ENCODE results near the gene ZDHHC16.

ZDHHC16 gene

DNA sequence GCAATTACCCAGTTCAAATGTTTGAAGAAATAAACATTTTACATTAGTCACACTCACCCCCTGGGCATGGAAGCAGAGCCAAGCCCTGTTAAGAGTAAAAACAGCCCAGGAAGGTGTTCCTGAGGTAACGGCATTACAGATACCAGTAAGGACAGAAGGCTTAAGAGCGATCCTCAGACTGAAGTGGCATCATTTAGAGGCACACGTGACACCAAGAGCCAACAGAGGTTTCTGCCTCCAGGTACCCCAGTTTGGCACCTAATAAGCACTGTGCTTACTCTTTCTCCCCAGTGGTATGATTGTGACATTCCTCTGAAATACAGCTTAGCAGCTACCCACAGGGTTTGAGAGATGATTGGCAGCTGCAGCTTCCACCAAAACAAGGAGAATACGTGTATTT lies 35.1 kb downstream of the ZDHHC16 start:
- no peak for DNase-seq

DNA sequence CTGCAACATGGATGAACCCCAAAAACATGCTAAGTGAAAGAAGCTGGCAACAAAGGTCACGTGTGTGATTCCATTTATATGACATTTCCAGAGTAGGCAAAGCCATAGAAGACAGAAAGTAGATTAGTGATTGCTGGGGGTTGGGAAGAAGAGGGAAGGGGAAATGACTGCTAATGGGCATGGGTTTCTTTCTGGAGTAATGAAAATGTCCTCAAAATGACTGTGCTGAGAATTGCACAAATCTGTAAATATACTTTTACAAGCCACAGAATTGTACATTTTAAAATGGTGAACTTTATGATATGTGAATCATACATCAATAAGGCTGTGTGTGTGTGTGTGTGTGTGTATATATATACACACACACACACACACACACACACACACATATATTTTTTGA lies 36.4 kb downstream of the ZDHHC16 start:
- no peak for DNase-seq

DNA sequence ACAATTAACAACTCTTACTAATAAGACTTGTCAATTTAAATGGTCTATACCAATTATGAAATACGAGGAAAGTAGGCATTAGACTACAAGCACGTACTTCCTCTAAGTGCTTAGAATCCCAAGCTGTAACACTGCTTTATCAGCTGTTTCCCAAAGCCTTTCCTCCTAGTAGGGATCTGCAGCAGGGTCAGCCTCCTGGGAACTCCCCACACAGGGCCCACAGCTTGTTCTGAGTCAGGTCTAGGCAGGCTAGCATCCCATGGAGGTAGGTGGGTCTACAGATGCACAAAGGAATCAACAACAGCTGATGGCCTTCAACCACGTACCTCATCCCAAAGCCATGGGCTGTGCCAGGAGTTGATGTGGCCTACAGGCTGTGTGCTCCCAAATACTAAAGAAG lies 37.5 kb downstream of the ZDHHC16 start:
- no peak for DNase-seq

DNA sequence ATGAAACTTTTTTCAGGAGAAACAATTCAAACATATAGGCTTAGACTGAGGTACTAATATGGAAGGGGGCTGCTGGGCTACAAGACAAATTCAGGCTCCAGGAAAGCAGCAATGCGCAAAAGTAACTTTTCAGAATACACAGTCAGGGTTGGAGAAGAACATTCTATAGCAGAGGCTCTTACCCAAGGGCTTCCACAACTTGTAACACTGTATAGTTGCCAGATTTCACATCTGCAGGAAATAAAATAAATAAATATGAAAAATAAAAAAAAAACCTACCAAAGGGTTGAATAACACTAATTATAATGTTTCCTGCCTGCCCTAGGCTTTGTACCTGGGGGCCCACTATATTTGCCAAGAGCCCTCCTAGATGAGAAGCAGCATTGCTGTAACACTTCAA lies 37.9 kb downstream of the ZDHHC16 start:
- DNase-seq = no peak

DNA sequence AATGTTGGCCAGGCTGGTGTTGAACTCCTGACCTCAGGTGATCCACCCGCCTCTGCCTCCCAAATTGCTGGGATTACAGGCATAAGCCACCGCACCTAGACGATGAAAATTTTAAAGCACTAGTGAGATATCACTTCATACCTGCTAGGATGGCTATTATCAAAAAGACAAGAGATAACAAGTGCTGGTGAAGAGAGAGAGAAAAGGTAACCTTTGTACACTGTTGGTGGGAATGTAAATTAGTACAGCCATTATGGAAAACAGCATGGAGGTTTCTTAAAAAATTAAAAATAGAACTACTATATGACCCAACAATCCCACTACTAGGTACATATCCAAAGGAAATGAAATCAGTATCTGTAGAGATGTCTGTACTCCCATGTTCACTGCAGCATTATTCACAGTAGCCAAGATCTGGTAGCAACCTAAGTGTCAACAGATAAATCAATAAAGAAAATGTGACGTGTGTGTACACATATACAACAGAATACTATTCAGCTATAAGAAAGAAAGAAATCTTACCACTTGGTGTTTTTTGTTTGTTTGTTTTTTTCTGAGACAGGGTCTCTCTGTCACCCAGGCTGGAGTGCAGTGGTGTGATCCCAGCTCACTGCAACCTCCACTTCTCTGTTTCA lies 39.8 kb downstream of the ZDHHC16 start:
- no peak for DNase-seq

DNA sequence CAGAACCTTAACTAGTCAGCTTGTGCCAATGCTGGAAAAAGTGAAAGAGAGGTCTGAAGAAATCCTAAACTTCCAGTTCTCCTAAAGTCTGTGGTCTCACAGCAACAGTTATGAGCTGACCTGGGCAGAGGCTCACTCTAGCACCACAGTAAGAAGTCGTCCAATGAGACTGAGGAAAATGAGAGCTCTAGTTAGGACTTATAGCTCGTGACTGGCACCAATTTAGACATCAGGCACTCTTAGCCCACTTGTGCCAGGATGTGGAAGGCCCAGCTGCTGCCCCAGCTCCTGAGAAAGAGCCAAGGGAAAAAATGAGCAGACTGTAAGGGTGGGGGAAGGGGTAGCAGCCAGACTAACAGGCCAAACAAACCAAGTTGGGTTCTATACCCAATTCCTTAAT lies 44.6 kb downstream of the ZDHHC16 start:
- no peak for DNase-seq

DNA sequence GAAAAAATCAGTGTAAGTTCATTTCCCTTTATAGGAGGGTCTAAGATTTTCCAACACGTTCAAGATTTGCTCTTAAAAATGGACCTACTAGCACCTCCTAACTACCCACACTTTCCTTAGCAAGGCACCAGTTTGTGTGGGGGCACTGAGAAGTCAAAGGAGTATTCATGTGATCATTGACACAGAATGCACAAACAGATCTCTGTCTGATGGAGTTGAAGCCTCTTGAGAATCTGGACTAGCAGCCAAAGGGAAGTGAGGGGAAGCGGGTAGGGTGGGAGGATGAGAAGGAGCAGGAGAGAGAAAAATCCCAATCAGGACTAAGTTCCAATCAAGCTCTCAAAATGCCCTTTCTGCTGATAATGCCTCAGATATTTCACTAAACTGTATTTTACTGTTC lies 48.2 kb downstream of the ZDHHC16 start:
- no peak for DNase-seq

DNA sequence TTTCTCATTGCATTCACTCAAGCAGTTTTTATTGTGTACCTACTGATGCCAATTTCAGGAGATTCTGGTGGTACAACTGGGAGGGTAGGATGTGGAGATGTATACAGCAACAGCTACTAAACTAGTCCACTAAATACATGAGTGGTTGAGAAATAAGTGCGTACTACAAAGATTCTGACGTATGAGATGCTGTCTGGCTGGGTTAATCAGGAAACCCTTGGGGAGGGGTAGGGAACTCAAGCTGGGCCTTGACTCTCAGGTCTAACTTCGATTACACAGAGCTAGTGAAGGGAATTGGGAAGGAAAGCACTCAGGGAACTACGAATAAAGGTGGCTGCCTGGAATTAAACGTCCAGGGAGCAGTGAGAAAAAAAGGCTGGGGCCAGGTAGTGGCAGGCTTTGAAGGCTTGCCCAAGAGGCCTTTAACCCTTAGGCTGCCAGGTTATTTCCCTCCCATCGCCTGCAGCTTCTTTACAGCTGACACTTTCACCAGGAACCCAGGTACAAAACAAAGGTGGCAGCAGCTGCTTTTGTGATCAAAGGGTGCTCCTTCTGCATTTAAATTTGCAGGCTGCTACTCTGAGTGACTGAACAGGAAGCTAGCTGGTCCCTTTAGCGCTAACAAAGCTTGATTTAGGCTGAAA lies 49.0 kb downstream of the ZDHHC16 start:
- no peak for DNase-seq

DNA sequence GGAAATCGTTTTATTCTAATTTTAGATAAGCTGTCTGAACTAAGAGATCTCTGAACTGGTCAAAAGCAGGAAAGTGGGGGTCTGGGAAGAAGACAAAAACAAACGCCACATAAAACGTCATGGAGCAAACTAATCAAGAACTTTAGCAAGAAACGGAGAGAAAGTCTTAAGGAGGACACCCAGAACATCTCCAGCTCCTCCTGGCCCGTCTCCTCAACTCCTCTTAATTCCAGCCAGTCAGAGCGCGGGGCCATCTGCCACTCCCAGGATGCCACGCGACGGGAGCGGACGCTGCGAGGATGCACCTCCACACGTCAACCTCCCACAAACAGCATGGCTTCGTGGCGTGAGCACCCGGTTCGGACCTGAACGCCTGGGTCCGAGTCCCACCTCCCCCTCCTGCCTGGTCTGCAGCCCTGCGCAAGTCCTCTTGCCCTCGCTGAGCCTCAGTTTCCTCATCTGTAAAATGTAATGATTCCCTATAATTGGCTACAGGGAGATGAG lies 51.6 kb downstream of the ZDHHC16 start:
- DNase-seq = peak; percentile 85 to 90

DNA sequence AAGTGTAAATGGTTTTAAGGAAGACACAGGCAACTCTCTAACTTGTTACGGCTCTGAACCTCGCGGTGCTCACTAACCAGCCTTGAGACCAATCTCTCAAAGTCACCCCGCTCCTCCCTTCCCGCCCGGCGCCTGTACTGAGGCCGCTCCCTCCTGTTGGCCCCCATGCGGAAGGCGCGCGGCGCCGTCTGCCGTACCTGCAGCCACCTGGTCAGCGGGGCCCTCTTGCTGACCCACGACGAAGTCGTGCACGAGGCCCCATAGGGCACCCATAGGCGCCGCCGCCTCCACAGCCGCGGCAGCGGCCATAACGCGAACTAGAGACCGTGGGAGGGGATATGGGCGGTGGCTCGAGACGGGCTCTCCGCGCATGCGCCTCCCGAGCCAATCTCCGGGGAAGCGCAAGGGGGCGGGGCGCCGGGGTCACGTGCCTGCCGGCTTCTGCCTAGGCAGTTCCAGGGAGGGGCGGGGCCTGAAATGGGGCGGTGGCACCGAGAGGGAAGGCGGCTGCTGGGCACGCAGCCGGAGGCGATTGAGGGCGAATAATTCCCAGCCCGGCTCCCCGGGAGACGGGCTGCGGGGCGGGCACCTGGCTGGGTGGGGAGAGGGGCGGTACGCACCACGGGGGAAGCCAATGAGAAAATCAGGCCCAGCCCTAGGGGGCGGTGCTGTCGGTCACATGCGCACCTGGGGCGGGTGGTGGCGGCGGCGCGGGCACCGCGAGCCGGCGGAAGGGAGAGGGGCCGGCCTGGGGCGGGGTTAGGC lies 52.3 kb downstream of the ZDHHC16 start, which contains the start of gene MMS19:
Gene MMS19, minus strand, starts transcription at position 347 of the 765 bp plus-strand sequence. Its CDS starts 38 bp downstream, at position 309.
- peak; percentile 100 for DNase-seq

DNA sequence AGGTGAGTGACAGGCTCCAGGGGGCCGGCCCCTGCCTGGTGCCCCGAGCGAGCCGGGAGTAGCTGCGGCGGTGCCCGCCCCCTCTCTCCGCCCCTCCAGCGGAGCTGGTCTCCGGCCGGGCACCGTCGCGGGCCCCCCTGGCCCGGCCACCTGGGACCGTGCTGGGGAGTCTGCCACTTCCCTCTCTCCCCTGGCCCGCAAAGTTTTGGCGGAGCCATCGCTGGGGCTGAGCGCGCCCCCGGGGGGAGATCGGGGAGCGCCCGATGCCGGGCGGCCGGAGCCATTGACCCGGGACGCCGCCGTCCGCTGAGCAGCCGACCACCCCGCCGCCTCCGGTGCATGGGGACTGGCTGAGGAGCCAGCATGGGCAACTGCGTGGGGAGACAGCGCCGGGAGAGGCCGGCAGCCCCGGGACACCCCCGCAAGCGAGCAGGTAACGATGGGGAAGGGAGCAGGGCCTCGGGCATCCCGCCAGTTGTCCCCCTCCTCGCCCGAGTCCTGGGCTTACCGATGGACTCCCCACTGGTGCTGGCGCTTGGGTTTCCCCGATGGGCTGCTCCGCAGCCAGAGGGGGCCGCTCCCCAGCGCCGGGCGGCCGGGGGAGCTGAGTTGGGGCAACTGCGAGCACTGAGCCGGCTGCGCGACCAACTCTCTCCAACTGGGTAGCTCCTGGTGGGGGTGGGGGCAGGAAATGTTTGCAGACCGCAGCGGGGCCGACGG lies 53.0 kb downstream of the ZDHHC16 start, which contains the start of gene UBTD1:
Gene UBTD1, plus strand, starts transcription at position 84 of the 720 bp plus-strand sequence. Its CDS starts 280 bp downstream, at position 364.
- DNase-seq = peak; percentile 31 to 42

DNA sequence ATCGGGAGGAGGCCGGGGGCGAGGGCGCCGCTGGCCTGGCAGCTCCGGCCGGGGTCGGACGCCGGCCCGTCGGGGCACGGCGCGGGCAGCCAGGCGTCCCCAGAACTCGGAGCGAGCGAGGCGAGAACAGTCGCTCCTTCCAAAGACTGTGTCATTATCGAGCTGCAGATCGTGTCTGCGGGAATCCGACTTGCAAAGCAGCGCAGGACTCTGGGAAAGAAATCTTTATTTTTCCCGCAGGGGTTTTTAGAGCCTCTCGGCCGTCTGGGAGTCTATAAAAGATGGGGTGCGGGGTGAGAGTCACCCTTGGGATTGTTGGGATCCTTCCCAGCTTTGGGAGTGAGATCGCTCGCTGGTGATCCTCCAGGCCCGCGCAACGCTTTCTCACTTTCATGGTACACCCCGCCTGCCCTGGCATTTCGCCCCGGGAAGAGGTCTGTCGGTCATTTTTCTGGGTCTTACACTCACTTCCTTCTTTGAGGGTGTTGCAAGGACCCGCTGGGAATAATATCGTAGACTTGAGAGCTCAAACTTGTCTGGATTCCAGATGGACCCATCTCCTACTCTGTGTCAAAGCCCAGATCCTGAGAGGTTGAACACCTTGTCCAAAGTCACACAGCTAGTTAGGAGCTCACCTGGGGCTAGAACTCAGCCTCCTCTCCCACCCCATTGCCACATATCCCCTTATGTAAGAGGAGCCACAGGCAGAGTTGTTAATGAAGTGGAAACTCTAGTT lies 53.8 kb downstream of the ZDHHC16 start:
- DNase-seq = no peak

DNA sequence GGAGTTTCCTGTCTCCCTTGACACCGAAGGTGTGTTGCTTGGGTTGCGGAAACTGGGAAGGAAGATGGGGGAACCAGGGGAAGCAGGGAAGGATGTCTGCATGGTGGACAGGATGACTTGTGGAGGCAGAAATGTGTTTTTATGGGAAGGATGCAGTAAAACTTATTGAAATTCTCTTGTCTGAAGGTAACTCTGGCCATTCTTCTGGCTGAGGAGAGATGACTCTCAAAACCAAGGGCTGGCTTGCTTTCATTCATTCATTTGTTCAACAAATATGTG lies 54.3 kb downstream of the ZDHHC16 start:
- DNase-seq = no peak

DNA sequence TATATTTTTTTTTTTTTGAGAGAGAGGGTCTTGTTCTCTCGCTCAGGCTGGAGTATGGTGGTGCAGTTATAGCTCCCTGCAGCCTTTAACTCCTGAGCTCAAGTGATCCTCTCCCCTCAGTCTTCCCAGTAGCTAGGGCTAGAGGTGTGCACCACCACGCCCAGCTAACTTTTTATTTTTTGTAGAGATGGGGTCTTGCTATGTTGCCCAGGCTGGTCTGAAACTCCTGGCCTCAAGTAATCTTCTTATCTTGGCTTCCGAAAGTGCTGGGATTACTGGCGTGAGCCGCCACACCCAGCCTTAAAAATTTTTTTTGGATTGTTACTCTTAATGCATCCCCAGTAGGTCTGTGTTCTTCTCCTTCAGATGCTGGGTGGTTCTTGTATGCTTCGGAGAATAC lies 56.9 kb downstream of the ZDHHC16 start:
- DNase-seq = no peak

DNA sequence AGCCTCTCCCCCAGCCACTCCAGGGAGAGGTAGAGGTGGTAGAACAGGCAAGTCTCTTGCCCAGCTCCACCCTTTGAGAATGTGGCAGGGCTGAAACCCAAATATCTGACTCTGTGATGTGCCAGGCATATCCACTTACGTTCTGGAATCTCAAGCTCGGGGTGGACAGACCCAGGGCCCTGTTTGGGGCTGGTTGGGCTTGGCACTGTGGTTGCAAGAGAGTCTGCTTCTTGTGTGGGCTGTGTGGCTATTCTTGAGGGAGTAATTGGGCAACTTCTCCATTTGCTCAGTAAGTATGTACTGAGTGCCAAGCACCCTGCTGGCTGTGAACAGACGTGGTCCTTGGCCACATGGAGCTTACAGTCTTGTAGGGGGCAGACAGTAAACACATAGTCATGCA lies 57.4 kb downstream of the ZDHHC16 start:
- DNase-seq = no peak

DNA sequence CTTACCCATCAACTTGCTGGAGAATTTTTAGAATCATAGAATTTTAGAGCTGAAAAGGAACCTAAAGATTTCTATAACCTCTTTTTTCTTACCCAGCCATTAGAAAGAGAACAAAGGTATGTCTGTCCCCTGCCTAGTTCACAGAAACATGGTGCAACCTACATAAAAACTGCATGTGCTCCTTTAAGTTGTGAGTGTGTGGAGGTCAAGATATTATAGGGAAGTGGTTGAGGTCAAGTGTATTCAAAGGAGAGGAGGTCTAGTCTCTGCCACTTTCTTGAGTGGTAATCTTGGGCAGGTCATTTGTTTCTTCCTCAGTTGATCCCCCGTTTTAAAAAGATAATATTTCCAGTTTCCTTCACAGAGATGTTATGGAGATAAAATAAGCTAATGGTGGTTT lies 59.2 kb downstream of the ZDHHC16 start:
- DNase-seq = no peak

DNA sequence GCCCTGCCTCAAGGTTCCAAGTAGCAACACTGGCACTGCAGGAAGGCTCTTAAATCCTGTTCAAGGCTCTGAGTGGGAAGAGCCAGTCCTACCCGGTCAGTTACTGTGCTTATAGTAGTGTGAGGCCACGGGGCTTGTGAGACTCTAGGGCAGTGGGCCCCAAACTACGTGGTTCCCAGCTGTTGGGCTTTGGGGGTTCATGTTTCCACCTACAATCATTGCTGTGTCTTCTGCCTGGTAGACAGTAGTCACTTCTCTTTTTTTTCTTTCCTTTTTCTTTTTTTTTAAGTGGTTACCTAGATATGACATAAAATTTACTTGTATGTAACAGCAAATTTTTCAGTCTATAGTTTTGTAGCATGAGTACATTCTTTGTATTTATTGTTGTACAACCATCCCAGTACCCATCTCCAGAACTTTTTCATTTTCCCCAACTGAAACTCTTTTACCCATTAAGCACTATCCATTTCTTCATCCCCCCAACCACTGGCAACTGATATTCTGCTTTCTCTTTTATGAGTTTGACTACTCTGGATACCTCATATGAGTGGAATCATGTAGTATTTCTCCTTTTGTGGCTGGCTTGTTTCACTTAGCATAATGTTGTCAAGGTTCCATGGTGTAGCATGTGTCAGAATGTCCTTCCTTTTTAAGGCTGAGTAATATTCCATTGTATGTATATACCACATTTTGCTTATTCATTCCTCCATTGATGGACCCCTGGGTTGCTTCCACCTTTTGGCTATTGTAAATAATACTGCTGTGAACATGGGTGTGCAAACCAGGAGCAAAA lies 60.4 kb downstream of the ZDHHC16 start:
- no peak for DNase-seq
